Stimulated activated CD4-positive, alpha-beta T cell treated with anti-CD3 and anti-CD28 coated beads, Interleukin-12 subunit alpha, Interleukin-12 subunit beta, amount 100 ng/mL, for 48 hours (primary cell): ENCODE measurements around the gene THYN1.
"Not testable (repeated sequence)": the region's sequence is repeated elsewhere in the genome, so short reads cannot be mapped to it uniquely, and the experiment has no call there.

Source experiments
- DNase-seq, 3 donors: peaks; one replicate each; pipeline ENCODE4 v3.0.0-alpha.2; 2020; ENCODE audit warnings: low read depth in 2 of 3, low spot score in 1 of 3

THYN1 gene

GRCh38 chr11:134275534-134276395, 22.6 kb upstream of the THYN1 start, which contains the start of gene GLB1L3:
TSS of gene GLB1L3 (plus strand) at chr11:134276379. CDS start at chr11:134276741, 362 bp downstream.
- DNase-seq = peak; percentile 65 to 70 (median 68)

GRCh38 chr11:134275188-134275533, 22.0 kb upstream of the THYN1 start:
- DNase-seq = no peak

- DNase-seq = no peak
These were observed 20.2 kb upstream of the THYN1 start for GRCh38 chr11:134273317-134273712.

GRCh38 chr11:134272381-134273316, 19.5 kb upstream of the THYN1 start:
- DNase-seq = no peak

GRCh38 chr11:134271978-134272377, 18.8 kb upstream of the THYN1 start:
- no peak for DNase-seq

GRCh38 chr11:134270250-134270714, 17.1 kb upstream of the THYN1 start:
- DNase-seq = no peak

- no peak for DNase-seq
These were observed 14.8 kb upstream of the THYN1 start for GRCh38 chr11:134267966-134268365.

GRCh38 chr11:134267461-134267860, 14.3 kb upstream of the THYN1 start:
- DNase-seq = no peak

- DNase-seq = no peak
These were observed 13.7 kb upstream of the THYN1 start for GRCh38 chr11:134266841-134267251.

- DNase-seq = no peak
These were observed 13.3 kb upstream of the THYN1 start for GRCh38 chr11:134266440-134266839.

- DNase-seq = no peak
These were observed 12.0 kb upstream of the THYN1 start for GRCh38 chr11:134264966-134265764.

- peak in 1 of 3 donors; percentile 27 for DNase-seq
These were observed 8.7 kb upstream of the THYN1 start for GRCh38 chr11:134261626-134262488.

GRCh38 chr11:134260983-134261382, 7.8 kb upstream of the THYN1 start:
- DNase-seq = no peak

- no peak for DNase-seq
These were observed 7.4 kb upstream of the THYN1 start for GRCh38 chr11:134260503-134260902.

- no peak for DNase-seq
These were observed 5.4 kb upstream of the THYN1 start for GRCh38 chr11:134258577-134258976.

- DNase-seq = no peak
These were observed 3.9 kb upstream of the THYN1 start for GRCh38 chr11:134257101-134257500.

- DNase-seq = not testable (repeated sequence)
These were observed 2.0 kb upstream of the THYN1 start for GRCh38 chr11:134255184-134255561.

- DNase-seq = no peak
These were observed 1.5 kb upstream of the THYN1 start for GRCh38 chr11:134254433-134255183.
